Measurements from ENCODE around the gene MRPS22.

MRPS22 gene

DNA sequence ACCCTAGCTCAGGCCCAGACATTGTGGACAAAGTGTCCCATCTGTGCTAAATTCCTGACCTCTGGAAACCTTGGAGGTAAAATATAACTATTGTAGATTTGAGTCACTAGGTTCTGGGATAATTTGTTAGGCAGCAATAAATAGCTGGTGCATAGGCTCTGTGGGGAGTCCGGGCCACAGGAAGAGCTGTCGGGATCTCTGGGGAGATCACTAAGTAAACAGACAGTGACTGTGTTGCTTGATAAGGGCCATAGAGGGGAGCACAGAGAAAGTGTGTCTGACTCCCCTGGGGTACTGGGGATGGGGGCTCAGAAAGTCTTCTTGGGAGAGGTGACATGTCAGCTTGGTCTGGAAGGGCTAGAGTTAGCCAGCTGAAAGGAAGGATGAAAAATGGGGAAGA is 37.7 kb upstream of the MRPS22 start:
- no peaks in the 10 kb centered on the region for H3K9me3 ChIP-seq (ENCODE audit: low read length)
- no peaks in the 10 kb centered on the region for H3K27me3 ChIP-seq (ENCODE audit: insufficient read depth, low read length)
- no peak overlapping the region for H2AFZ ChIP-seq (ENCODE audit: low read depth, low read length)
- H3K4me3 ChIP-seq (ENCODE audit: low read length): no peak overlapping the region
- H3K4me1 ChIP-seq (ENCODE audit: insufficient read depth, low read length): peaks cover 10% of the 10 kb centered on the region
- no peaks in the 10 kb centered on the region for H3K36me3 ChIP-seq (ENCODE audit: insufficient read depth, low read length)

- Histone ChIP-seq H2AFZ (ENCODE audit: low read depth, low read length) (no peak overlapping the region), H3K4me3 (ENCODE audit: low read length) (no peak overlapping the region), H3K4me1 (ENCODE audit: insufficient read depth, low read length) (peaks cover 10% of the 10 kb centered on the region), H3K36me3 (ENCODE audit: insufficient read depth, low read length) (no peaks in the 10 kb centered on the region), H3K27me3 (ENCODE audit: insufficient read depth, low read length) (no peaks in the 10 kb centered on the region), H3K9me3 (ENCODE audit: low read length) (no peaks in the 10 kb centered on the region)
Observed at GRCh38 chr3:139307072-139307491, 36.7 kb upstream of the MRPS22 start.

DNA sequence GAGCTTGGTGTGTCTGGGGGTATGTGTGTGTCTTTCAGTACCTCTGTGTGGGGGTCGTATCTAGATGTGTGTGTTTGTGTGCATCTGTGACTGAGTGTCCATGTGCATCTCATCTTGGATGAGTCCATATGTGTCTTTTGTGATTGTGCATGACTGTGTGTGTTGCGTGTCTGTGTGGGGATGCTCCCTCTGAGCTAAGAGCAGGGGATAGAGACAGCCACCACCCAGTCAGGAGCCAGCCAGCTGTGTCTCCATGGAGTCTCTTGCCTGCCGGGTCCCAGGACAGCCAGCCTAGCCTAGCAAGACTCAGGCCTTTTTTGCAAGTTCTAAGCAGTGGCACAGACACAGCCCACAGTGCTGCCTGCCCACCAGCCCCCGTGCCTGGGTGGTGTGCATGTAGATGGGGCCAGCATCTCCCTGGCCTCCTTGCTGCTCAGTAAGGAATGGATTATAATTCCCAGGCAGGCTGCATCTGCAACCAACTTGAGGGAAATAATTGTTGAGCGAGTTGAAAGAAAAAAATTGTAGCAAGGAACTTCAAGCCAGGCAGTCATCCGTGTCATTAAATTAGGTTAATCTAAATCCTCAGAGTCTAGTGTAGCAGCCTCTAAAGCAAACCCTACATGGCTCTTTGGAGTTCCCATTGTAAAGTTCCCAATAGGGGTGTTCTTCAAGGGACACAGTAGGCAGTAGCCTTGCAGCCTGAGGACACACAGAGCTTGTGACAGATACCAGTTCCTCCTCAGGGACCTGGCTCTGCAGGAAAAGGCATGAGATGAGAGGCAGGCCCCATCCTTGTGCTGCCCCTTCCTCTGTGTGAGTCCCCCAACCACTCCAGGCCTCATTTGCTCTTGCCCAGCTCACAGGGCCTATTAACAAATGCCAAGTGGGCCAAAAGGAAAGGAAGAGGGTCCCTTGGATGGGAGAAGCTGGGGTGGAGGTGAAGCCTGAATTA is 35.9 kb upstream of the MRPS22 start:
- no peaks in the 10 kb centered on the region for H3K27me3 ChIP-seq (ENCODE audit: insufficient read depth, low read length)
- no peak overlapping the region for H2AFZ ChIP-seq (ENCODE audit: low read depth, low read length)
- H3K36me3 ChIP-seq (ENCODE audit: insufficient read depth, low read length): no peaks in the 10 kb centered on the region
- H3K4me3 ChIP-seq (ENCODE audit: low read length): no peak overlapping the region
- H3K9me3 ChIP-seq (ENCODE audit: low read length): no peaks in the 10 kb centered on the region
- H3K4me1 ChIP-seq (ENCODE audit: insufficient read depth, low read length): peaks cover 10% of the 10 kb centered on the region

DNA sequence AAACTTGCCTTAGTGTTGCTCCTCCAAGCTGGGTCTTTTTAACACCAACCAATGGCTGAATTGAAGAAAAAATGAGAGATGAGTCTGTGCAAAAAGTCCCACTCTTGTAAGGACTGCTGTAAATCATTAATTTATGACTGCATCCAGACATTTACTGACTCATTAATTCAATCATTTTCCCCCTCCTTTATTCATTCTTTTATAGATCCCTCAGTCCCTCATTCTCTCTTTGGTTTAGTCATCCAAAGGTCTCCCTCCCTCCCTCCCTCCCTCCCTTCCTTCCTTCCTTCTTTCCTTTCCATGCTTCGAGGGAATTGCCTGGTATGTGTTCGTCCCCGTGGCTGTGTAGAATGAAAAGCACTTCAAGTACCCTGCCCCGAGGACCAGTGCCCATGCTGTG is 35.3 kb upstream of the MRPS22 start:
- no peaks in the 10 kb centered on the region for H3K27me3 ChIP-seq (ENCODE audit: insufficient read depth, low read length)
- peaks cover 10% of the 10 kb centered on the region for H3K4me1 ChIP-seq (ENCODE audit: insufficient read depth, low read length)
- H3K9me3 ChIP-seq (ENCODE audit: low read length): no peaks in the 10 kb centered on the region
- no peak overlapping the region for H3K4me3 ChIP-seq (ENCODE audit: low read length)
- H3K36me3 ChIP-seq (ENCODE audit: insufficient read depth, low read length): no peaks in the 10 kb centered on the region
- H2AFZ ChIP-seq (ENCODE audit: low read depth, low read length): no peak overlapping the region

- no peaks in the 10 kb centered on the region for H3K9me3 ChIP-seq (ENCODE audit: low read length)
- peaks cover 10% of the 10 kb centered on the region for H3K4me1 ChIP-seq (ENCODE audit: insufficient read depth, low read length)
- no peak overlapping the region for H3K4me3 ChIP-seq (ENCODE audit: low read length)
- no peaks in the 10 kb centered on the region for H3K36me3 ChIP-seq (ENCODE audit: insufficient read depth, low read length)
- no peak overlapping the region for H2AFZ ChIP-seq (ENCODE audit: low read depth, low read length)
- H3K27me3 ChIP-seq (ENCODE audit: insufficient read depth, low read length): no peaks in the 10 kb centered on the region
Observed at GRCh38 chr3:139309061-139309591, 34.7 kb upstream of the MRPS22 start.

GRCh38 chr3:139309880-139310279 is 33.9 kb upstream of the MRPS22 start:
- Histone ChIP-seq H3K27me3 (ENCODE audit: insufficient read depth, low read length) (no peaks in the 10 kb centered on the region), H3K9me3 (ENCODE audit: low read length) (no peaks in the 10 kb centered on the region), H3K36me3 (ENCODE audit: insufficient read depth, low read length) (no peaks in the 10 kb centered on the region), H2AFZ (ENCODE audit: low read depth, low read length) (no peak overlapping the region), H3K4me1 (ENCODE audit: insufficient read depth, low read length) (peaks cover 10% of the 10 kb centered on the region), H3K4me3 (ENCODE audit: low read length) (no peak overlapping the region)

DNA sequence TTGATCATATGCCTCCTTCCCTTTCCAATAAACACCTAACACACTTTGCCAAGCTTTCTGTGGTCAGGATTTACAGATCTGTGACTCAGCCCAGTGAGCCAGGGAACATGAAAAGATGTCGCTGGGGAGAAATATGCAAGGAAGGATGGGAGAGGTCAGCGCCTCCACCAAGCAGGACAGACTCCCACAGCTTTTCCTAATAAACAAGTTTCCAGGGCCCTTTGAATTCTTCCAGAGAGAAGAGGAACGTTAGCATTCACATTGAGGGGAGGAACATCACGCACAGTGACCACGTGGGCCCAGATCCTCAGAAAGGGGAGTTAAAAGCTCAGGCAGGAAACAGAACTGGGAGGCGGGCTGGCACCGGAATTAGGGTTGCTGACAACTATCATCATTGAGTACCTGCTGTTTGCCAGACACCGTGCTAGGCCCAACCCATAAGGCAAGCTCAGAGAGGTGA is 33.3 kb upstream of the MRPS22 start:
- Histone ChIP-seq H3K9me3 (ENCODE audit: low read length) (no peaks in the 10 kb centered on the region), H3K4me1 (ENCODE audit: insufficient read depth, low read length) (peaks cover 10% of the 10 kb centered on the region), H2AFZ (ENCODE audit: low read depth, low read length) (no peak overlapping the region), H3K4me3 (ENCODE audit: low read length) (no peak overlapping the region), H3K36me3 (ENCODE audit: insufficient read depth, low read length) (no peaks in the 10 kb centered on the region), H3K27me3 (ENCODE audit: insufficient read depth, low read length) (no peaks in the 10 kb centered on the region)

GRCh38 chr3:139311557-139311956 is 32.3 kb upstream of the MRPS22 start:
- Histone ChIP-seq H3K4me1 (ENCODE audit: insufficient read depth, low read length) (peaks cover 10% of the 10 kb centered on the region), H3K4me3 (ENCODE audit: low read length) (no peak overlapping the region), H3K36me3 (ENCODE audit: insufficient read depth, low read length) (no peaks in the 10 kb centered on the region), H3K27me3 (ENCODE audit: insufficient read depth, low read length) (no peaks in the 10 kb centered on the region), H2AFZ (ENCODE audit: low read depth, low read length) (no peak overlapping the region), H3K9me3 (ENCODE audit: low read length) (no peaks in the 10 kb centered on the region)

DNA sequence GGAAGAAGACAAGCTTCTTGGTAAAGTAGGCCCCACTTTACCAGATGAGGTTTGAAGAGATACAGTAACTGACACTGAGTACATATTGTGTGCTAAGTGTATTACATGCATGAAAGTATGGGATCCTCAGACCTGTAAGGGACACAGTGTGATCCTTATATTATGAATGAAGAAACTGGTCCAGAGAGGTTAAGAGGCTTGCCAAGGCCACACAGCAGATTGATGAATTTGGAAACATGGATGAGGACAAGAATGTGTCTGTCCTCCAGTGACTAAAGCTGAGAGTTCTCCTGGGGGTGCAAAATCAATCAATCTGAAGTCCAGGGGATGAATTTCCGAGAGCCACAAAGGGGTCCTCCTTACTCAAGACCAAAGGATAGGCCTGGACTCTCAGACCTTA is 31.4 kb upstream of the MRPS22 start:
- no peak overlapping the region for H3K4me3 ChIP-seq (ENCODE audit: low read length)
- H3K27me3 ChIP-seq (ENCODE audit: insufficient read depth, low read length): no peaks in the 10 kb centered on the region
- no peaks in the 10 kb centered on the region for H3K36me3 ChIP-seq (ENCODE audit: insufficient read depth, low read length)
- no peak overlapping the region for H2AFZ ChIP-seq (ENCODE audit: low read depth, low read length)
- no peaks in the 10 kb centered on the region for H3K9me3 ChIP-seq (ENCODE audit: low read length)
- peaks cover 10% of the 10 kb centered on the region for H3K4me1 ChIP-seq (ENCODE audit: insufficient read depth, low read length)

GRCh38 chr3:139312959-139313358 is 30.9 kb upstream of the MRPS22 start:
- Histone ChIP-seq H3K9me3 (ENCODE audit: low read length) (no peaks in the 10 kb centered on the region), H3K4me3 (ENCODE audit: low read length) (no peak overlapping the region), H3K4me1 (ENCODE audit: insufficient read depth, low read length) (peaks cover 10% of the 10 kb centered on the region), H3K27me3 (ENCODE audit: insufficient read depth, low read length) (no peaks in the 10 kb centered on the region), H3K36me3 (ENCODE audit: insufficient read depth, low read length) (no peaks in the 10 kb centered on the region), H2AFZ (ENCODE audit: low read depth, low read length) (no peak overlapping the region)

- Histone ChIP-seq H3K36me3 (ENCODE audit: insufficient read depth, low read length) (no peaks in the 10 kb centered on the region), H3K27me3 (ENCODE audit: insufficient read depth, low read length) (no peaks in the 10 kb centered on the region), H3K4me1 (ENCODE audit: insufficient read depth, low read length) (peaks cover 10% of the 10 kb centered on the region), H3K4me3 (ENCODE audit: low read length) (no peak overlapping the region), H2AFZ (ENCODE audit: low read depth, low read length) (no peak overlapping the region), H3K9me3 (ENCODE audit: low read length) (no peaks in the 10 kb centered on the region)
Observed at GRCh38 chr3:139313921-139314320, 29.9 kb upstream of the MRPS22 start.

GRCh38 chr3:139317215-139317614 is 26.6 kb upstream of the MRPS22 start:
- Histone ChIP-seq H3K36me3 (ENCODE audit: insufficient read depth, low read length) (no peaks in the 10 kb centered on the region), H3K9me3 (ENCODE audit: low read length) (no peaks in the 10 kb centered on the region), H3K4me3 (ENCODE audit: low read length) (no peak overlapping the region), H2AFZ (ENCODE audit: low read depth, low read length) (no peak overlapping the region), H3K4me1 (ENCODE audit: insufficient read depth, low read length) (no peaks in the 10 kb centered on the region), H3K27me3 (ENCODE audit: insufficient read depth, low read length) (peaks cover 8% of the 10 kb centered on the region)

- no peaks in the 10 kb centered on the region for H3K36me3 ChIP-seq (ENCODE audit: insufficient read depth, low read length)
- H3K9me3 ChIP-seq (ENCODE audit: low read length): no peaks in the 10 kb centered on the region
- H3K27me3 ChIP-seq (ENCODE audit: insufficient read depth, low read length): peaks cover 10% of the 10 kb centered on the region
- H3K4me1 ChIP-seq (ENCODE audit: insufficient read depth, low read length): no peaks in the 10 kb centered on the region
- no peak overlapping the region for H3K4me3 ChIP-seq (ENCODE audit: low read length)
- no peak overlapping the region for H2AFZ ChIP-seq (ENCODE audit: low read depth, low read length)
Observed at GRCh38 chr3:139317660-139318430, 26.0 kb upstream of the MRPS22 start.

Data from neuron (in vitro differentiated cells).